HG02763 (cell line): ENCODE data around the gene OR12D2.
"Not testable (repeated sequence)": the region's sequence is repeated elsewhere in the genome, so short reads cannot be mapped to it uniquely, and the experiment has no call there.

Source experiments
- ATAC-seq: cut with Tn5 transposase; IDR thresholded peaks from one replicate; pipeline ENCODE4 v1.9.1; 2021; ENCODE audit warnings: mild to moderate bottlenecking, moderate library complexity; ENCODE audit not compliant: unreplicated experiment

OR12D2 gene, protein sequence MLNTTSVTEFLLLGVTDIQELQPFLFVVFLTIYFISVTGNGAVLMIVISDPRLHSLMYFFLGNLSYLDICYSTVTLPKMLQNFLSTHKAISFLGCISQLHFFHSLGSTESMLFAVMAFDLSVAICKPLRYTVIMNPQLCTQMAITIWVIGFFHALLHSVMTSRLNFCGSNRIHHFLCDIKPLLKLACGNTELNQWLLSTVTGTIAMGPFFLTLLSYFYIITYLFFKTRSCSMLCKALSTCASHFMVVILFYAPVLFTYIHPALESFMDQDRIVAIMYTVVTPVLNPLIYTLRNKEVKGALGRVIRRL

DNA sequence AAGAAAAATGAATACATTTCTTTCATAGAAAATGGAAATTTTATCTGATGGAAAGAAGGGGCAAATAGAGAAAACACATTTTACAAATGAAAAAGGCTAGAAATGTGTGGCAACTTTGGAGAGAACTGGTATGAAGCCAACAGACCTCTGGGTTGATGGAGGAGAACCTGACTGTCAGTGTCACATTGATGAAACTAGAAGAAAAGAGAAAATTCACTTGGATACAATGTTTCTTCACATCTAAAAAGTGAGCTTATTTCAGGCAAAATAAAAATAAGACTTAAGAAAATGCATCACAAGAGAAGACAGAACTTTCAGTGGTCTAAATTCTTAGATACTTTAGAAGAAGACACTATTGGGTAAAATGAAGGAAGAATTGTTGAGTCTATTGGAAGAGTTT is at the start of gene OR12D2:
Gene OR12D2, plus strand, starts transcription at position 301 of the 400 bp plus-strand sequence. CDS start 1,069 bp downstream, outside the sequence.
- ATAC-seq = no peak

DNA sequence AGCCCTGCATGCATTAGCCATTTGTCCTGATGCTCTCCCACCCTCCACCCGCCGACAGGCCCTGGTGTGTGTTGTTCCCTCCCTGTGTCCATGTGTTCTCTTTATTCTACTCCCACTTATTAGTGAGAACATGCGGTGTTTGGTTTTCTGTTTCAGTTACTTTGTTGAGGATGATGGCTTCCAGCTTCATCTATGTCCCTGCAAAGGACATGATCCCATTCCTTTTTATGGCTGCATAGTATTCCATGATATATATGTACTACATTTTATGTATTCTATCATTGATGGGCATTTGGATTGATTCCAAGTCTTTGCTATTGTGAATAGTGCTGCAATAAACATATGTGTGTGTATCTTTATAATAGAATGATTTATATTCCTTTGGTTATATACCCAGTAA is 46.1 kb upstream of the OR12D2 start:
- not testable (repeated sequence) for ATAC-seq

DNA sequence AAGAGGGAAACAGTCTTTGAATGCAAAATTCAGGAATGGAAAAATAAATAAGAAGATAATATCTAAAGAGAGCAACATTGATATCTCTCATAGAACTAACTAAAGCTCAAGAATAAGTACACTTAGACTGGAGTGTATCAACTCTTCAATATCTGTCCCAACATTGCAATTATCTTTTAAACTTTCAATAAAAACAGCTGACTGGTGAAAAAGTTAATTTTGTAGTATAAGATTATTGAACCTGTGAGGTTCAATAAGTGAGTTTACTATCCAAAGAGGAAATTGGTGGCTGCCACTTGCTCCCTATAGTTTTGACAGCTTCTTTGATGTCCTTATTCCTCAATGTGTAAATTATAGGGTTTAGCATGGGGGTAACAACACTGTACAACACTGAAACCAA is 40.5 kb upstream of the OR12D2 start:
- ATAC-seq = no peak

DNA sequence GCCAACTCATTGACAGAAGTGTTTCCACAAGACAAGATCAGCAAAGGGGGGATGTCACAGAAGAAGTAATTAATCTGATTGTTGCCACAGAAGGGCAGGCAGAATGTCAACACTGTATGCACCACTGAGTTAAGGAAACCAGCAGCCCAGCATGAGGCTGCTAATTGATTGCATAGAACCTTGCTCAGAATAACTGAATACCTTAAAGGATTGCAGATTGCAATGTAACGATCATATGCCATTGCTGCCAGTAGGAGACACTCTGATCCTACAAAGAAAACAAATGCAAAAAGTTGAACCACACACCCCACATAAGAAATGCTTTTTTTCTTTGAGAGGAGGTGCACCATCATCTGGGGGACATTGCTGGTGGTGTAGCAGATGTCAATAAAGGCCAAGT is 39.8 kb upstream of the OR12D2 start:
- ATAC-seq = no peak

DNA sequence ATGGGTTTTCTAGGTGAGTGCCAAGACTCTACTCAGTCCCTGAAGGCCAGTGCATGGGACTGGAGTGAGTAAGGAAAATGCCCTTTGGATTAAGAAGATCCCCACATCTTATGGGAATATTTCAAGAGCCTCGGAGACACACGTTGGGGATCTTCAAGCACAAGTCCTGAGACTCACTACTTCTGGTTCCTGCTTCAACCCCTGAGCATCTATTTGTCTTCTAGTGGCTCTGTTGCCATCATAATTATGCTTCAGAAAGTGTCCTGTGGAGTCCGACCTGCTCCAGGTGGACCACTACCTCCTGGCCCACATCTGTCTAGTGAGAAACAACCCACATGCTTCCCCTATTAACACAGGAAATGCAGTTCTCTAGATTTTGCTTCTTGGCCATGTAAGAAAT is 26.7 kb upstream of the OR12D2 start, which contains the start of gene OR5V1:
Gene OR5V1, minus strand, starts transcription at position 101 of the 400 bp plus-strand sequence. CDS start 12,670 bp downstream, outside the sequence.
- ATAC-seq = no peak

DNA sequence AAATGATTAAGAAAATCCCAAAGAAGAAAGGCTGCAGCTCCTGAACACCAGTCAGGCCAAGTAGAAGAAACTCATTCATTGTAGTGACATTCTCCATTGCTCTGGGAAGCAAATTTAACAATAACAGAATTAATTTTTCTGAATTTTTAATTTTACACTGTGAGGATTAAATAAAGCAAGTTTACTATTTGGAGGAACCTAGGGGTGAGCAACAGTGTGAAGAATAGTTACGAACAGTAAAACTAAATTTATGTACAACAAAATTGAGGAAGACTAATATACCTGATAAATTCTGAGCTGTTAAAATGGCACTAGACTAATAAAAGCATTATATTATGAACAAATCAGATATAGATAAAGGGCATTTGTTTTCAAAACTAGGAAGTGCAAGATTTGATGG is 20.2 kb upstream of the OR12D2 start, which contains the start of gene OR12D3:
Gene OR12D3, minus strand, starts transcription at position 101 of the 400 bp plus-strand sequence. Its CDS starts 4 bp downstream, at position 97.
- no peak for ATAC-seq

DNA sequence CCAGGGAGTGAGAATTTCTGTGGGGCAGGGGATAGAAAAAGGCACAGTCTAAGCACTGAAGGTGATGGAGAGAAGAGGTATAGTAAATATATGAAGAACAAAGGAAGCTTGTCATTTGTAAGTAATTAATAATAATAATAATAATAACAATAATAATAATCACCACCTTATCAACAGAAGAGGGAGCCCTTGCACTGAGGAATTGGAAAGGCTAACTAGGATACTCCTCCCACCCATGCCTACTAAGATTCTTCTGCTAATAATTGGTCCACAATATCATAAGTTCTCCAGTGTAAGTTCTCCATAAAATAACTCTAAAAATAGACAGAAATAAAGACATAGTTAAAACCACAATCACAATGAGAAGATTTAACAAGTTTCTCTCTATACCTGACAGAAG is 19.4 kb upstream of the OR12D2 start:
- ATAC-seq = no peak

DNA sequence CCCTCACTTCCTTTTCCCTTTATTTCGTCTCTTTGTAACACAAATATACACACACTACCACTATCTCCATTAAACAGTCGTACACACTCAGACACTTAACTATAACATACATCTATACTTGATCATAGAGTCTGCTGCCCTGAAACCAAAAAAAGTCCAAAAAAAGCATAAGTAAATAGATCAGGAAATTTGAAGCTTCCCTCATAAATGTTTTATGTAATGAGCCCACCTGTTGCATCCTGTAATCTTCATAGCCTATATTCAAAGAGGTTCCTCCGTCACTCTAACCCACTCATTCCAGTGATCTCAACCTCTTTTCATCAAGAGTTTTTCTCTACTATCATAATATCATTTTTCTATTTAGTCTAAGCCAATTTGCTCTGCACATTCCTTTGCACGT is 6.9 kb upstream of the OR12D2 start:
- no peak for ATAC-seq

DNA sequence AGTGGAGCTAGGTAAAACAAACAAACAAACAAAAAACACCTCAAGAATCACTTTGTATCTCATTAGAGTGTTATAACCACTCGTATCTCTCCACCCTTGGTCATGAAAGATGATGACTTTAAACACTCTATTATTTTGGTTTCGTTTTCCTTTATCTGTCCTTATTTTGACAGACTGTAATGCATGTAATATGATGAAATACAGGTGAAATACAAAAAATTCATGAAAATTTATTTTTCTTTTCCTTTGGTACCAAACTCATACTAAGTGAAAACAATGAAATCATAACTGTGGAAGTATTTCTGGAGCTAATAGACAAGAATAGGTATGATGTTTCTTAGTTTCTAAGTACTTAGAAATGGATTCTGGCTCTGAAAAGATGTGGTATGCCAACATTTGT is 4.1 kb downstream of the OR12D2 start:
- ATAC-seq = no peak

DNA sequence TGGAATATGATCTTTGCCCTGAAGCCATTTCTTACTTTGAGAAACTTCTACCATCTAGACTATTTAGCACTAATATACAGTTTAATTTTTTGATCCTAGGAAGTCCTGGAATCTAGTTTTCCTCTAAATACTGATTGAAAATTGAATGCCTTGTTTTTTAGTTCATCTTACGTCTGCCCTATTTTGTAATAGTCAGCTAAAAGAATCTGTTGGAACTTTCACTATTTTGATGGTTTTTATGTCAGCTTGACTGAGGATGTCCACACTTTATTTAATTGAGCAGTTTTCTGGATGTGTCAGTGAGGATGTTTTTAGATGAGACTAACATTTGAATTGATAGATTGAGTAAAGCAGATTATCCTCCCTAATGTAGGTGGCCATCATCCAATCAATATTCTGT is 8.4 kb downstream of the OR12D2 start:
- no peak for ATAC-seq

DNA sequence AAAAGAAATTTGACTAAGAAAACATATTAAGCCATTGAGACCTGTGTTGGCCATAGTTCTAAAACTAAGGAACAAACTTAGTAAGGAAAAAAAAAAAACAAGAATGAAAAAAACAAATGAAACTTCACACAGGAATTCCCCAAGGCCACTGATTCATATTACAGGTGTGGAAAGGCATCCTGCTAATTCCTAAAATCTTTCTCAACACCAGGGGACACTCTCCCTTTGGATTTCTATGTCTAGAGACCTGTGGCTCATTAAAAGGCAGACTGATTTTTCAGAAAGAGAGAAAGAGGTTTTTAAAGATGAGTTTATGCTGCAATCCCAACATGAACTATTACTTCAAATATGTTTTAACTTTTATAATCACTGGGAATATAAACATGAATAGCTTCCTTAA is 19.2 kb downstream of the OR12D2 start, which contains the start of gene OR12D1:
Gene OR12D1, plus strand, starts transcription at position 341 of the 400 bp plus-strand sequence.
- ATAC-seq = no peak

DNA sequence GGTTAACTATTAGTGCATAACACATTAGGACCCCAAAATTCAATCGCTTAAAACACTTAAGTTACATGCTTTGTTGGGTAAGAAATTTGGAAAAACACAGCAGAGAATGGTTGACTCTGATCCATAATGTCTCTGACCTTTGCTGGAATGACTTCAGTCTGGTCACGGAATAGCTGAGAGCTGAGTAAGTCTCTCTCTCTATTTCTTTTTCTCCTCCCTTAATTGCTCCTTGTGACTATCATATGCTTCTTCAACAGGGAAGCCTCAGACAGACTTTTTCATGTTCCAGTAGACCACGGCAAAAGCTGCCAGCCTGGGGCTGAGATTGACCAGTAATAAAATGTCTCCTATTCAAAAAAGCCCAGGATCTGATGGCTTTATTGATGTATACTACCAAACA is 24.1 kb downstream of the OR12D2 start:
- ATAC-seq = no peak

DNA sequence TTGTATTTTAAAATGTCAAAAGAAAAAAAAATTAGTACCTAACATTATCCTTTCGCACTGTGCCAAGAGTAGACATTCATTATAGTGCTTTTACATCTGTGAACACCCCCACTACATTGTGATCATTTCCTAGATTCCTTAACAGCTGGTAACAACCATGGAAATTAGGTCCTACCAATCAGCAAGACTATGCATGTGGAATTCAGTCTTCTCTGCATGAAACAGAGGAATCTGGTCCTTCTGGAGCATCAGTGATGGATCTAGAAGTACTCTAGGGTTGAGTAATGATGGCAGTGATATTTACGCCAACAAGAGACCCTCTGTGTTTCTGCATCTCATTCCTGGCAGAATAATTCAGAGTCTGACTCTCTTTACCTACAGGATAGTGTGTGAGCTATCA is 28.7 kb downstream of the OR12D2 start:
- ATAC-seq = no peak

DNA sequence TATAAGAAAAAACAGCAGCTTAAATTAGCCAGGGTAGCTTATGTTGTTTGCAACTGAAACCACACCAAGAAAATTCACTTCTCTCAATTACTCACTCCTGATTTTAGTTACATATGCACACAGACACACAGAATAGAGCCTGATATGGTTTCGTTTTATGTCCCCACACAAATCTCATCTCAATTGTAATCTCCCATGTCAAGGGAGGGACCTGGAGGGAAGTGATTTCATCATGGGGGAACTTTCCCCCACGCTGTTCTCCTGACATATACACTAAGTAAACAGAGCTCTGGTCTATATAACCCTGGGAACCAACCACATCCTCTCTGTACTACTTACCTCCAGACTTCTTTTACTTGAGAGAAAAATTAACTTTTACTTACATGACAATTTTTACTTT is 29.1 kb downstream of the OR12D2 start:
- no peak for ATAC-seq

DNA sequence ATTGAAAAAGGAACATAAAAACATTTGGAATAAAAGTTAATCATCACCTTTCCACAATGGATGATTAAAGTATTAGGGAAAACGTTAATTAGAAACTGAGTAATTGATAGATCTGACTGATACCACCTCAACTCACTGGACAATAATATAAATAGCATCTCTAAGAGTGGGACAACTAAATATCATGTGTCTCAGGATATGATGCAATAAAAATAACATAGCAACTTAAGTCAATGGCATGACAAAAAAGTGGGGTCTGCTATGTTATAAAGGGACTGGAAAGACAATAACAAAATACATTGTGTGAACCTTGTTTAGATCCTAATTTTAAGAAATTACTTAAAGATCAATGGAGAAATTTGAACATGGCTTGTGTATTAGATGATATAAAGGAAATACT is 29.6 kb downstream of the OR12D2 start:
- no peak for ATAC-seq

DNA sequence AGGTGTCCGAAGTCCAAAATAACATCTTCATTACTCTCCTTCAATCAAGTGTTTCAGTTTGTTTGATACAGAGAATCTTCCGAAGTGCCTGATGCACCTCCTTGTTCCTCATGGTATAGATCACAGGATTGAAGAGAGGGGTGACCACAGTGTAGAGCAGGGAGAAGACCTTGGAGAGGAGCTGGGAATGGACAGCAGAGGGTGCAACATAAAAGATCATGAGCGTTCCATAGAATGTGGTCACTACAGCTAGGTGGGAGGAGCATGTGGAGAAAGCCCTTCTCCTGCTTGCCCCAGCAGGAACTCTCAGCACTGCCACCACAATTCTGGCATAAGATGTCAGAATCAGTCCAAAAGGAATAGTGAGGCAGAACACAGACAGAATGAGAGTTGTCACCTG is 31.2 kb downstream of the OR12D2 start:
- no peak for ATAC-seq

DNA sequence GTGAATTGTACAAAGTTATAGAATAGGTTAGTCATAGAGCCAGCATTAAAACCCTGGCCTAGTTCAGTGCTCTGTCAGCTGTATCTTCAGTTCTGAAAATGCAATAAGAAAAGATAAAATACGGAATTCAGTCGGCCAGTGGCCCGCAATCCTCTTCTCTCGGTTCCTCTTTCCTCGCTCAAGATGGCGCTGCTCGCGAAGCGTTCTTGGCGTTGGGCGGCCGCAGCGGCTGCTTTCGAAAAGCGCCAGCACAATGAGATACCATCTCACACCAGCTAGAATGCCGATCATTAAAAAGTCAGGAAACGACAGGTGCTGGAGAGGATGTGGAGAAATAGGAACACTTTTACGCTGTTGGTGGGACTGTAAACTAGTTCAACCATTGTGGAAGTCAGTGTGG is 41.3 kb downstream of the OR12D2 start:
- not testable (repeated sequence) for ATAC-seq

DNA sequence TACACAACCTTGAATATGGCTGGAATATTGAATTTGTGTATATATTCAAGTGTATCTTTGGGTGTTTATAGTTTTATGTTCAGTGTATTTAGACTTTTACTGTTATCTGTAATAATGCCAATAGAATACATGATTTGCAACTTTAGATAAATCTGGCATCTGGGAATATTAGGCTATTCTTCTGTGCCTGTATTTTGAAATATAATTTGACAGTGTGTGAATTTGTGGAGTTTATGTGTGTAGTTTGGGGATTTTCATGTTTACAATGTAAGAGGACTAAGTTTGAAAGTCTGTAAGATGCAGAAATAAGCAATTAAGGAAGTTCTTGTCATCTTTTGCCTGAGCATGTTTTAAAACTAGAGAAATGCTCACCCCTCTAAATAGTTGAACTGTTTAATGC is 43.6 kb downstream of the OR12D2 start, which contains the start of gene OR10C1:
Gene OR10C1, plus strand, starts transcription at position 301 of the 400 bp plus-strand sequence. CDS start 710 bp downstream, outside the sequence.
- ATAC-seq = no peak

DNA sequence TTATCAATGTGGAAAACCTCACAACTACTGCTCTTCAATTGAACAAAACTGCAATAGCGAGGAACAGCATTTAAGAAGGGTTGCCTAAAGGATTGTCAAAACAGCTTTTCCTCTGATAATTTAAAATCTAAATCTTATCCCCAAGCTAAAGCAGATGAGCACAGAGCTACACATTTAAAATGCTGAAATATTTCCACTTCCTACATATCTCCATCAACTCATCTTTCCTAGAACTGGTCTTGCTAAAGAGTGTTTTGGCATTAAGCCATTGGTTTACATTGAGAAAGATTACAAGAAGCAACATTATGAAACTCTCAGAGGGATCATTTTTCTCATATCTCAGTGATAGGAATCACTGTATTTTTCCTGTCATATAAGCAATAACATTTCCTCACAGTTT is 47.3 kb downstream of the OR12D2 start:
- no peak for ATAC-seq

DNA sequence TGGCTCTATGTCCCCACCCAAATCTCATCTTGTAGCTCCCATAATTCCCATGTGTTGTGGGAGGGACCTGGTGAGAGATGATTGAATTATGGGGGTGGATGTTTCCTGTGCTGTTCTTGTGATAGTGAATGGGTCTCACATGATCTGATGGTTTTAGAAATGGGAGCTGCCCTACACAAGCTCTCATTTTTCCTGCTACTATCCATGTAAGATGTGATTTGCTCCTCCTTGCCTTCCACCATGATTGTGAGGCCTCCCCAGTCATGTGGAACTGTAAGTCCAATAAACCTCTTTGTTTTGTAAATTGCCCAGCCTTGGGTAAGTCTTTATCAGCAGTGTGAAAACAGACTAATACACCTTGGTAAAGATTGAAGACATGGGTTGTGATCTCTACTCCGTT is 48.6 kb downstream of the OR12D2 start:
- ATAC-seq = not testable (repeated sequence)
